Effector memory CD8-positive, alpha-beta T cell (primary cell): Measurements from ENCODE around the gene SCO2.

Source experiments
- ATAC-seq: fragments of 150-1000 bp; cut with Tn5 transposase; replicated peaks from 2 replicates; pipeline ENCODE4 v1.10.0; 2021; ENCODE audit warnings: mild to moderate bottlenecking, moderate library complexity
- DNase-seq, 3 experiments: peaks; one replicate each; pipeline ENCODE4 v3.0.0; 2021
- H3K27ac Mint-ChIP-seq, 2 donors: one replicate each; pipeline ENCODE4 v1.8.0; 2022; ENCODE audit warnings: mild to moderate bottlenecking in 2 of 2, mixed read lengths in 2 of 2, moderate library complexity in 2 of 2
- H3K27me3 Mint-ChIP-seq, 2 donors: one replicate each; pipeline ENCODE4 v1.8.0; 2022; ENCODE audit warnings: mixed read lengths in 2 of 2
- H3K36me3 Mint-ChIP-seq: one replicate; pipeline ENCODE4 v1.8.0; 2022; ENCODE audit warnings: mild to moderate bottlenecking, moderate library complexity, mixed read lengths; ENCODE audit not compliant: insufficient read depth
- H3K4me1 Mint-ChIP-seq, 2 donors: one replicate each; pipeline ENCODE4 v1.8.0; 2022; ENCODE audit warnings: low read depth in 2 of 2, mixed read lengths in 2 of 2
- H3K4me3 Mint-ChIP-seq, 2 donors: one replicate each; pipeline ENCODE4 v1.8.0; 2022; ENCODE audit warnings: mild to moderate bottlenecking in 2 of 2, mixed read lengths in 2 of 2, moderate library complexity in 2 of 2
- H3K9me3 Mint-ChIP-seq, 2 donors: one replicate each; pipeline ENCODE4 v1.8.0; 2022; ENCODE audit warnings: mixed read lengths in 2 of 2

SCO2 gene

DNA sequence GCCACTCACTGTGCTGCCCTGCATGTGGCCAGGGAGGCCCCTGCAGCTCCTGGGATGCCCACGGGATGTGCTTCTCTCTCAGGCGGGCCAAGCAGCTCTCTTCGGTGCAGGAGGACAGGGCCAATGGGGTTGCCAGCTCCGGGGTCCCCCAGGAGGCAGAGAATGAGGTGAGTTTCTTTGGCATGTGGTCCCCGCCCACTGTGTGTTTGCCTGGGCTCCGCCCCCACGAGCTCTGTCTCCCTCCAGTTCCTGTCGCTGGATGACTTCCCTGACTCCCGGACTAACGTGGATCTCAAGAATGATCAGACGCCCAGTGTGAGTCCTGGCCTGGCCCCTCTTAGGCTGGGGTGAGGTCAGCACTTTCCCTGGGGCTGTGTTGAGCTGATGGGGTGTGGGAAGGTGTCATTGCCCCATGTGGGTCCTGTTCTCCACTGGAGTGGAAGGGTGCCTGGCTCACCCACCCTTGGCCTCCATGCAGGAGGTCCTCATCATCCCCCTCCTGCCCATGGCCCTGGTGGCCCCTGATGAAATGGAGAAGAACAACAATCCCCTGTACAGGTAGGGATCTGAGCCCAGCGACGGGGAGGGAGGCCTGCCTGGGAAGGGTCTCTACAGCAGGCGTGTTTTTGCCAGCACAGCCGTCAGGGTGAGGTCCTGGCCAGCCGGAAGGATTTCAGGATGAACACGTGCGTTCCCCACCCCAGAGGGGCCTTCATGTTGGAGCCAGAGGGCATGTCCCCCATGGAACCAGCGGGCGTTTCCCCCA is 7.7 kb downstream of the SCO2 start:
- Mint-ChIP-seq H3K9me3 (no peaks in the 10 kb centered on the region), H3K4me1 (peaks cover 12 to 21% of the 10 kb centered on the region in 2 donors), H3K27ac (no peak overlapping the region), H3K27me3 (no peaks in the 10 kb centered on the region), H3K4me3 (no peak overlapping the region), H3K36me3 (peaks cover 60% of the 10 kb centered on the region)
- DNase-seq (no peak), ATAC-seq (no peak)

- DNase-seq (no peak), ATAC-seq (no peak)
- H3K9me3 Mint-ChIP-seq = no peaks in the 10 kb centered on the region
- H3K36me3 Mint-ChIP-seq = peaks cover 61% of the 10 kb centered on the region
- H3K27me3 Mint-ChIP-seq = no peaks in the 10 kb centered on the region
- no peak overlapping the region for H3K27ac Mint-ChIP-seq
- no peak overlapping the region for H3K4me3 Mint-ChIP-seq
- H3K4me1 Mint-ChIP-seq = peaks cover 12 to 21% of the 10 kb centered on the region in 2 donors
Observed at GRCh38 chr22:50516891-50517290, 8.5 kb downstream of the SCO2 start.

DNA sequence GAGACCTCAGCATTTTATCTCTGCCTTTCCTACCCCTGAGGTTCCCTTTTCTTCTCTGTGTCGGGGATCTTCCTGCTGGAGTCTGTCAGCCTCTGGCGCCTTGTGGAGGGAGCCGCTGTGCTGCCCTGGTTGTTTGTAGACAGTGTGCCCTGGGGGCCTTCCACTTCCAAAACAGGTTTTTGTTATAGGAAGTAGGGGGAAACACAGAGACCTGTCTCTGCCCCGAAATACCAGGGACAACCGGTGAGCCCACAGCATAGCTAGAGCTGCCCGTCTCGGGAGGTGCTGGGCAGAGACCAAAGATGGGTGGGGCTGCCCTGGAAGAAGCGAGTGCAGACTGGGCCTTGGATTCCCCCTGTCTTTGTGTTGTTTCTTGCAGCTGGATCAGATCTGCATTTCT is 9.3 kb downstream of the SCO2 start:
- ATAC-seq (no peak), DNase-seq (no peak)
- Mint-ChIP-seq H3K27ac (no peak overlapping the region), H3K4me1 (peaks cover 12 to 21% of the 10 kb centered on the region in 2 donors), H3K4me3 (no peak overlapping the region), H3K27me3 (no peaks in the 10 kb centered on the region), H3K9me3 (no peaks in the 10 kb centered on the region), H3K36me3 (peaks cover 59% of the 10 kb centered on the region)

DNA sequence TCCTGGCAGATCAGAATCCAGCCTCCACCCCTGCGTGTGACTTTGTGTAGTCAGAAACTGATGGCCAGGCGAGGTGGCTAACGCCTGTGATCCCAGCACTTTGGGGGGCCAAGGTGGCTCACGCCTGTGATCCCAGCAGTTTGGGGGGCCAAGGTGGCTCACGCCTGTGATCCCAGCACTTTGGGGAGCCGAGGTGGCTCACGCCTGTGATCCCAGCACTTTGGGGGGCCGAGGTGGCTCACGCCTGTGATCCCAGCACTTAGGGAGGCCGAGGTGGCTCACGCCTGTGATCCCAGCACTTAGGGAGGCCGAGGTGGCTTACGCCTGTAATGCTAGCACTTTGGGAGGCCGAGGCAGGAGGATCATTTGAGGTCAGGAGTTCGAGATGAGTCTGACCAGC is 12.2 kb downstream of the SCO2 start:
- Mint-ChIP-seq H3K9me3 (no peaks in the 10 kb centered on the region), H3K27me3 (no peaks in the 10 kb centered on the region), H3K4me1 (peaks cover 20 to 30% of the 10 kb centered on the region in 2 donors), H3K27ac (no peak overlapping the region), H3K4me3 (no peak overlapping the region), H3K36me3 (peaks cover 52% of the 10 kb centered on the region)
- ATAC-seq = no peak
- no peak for DNase-seq

DNA sequence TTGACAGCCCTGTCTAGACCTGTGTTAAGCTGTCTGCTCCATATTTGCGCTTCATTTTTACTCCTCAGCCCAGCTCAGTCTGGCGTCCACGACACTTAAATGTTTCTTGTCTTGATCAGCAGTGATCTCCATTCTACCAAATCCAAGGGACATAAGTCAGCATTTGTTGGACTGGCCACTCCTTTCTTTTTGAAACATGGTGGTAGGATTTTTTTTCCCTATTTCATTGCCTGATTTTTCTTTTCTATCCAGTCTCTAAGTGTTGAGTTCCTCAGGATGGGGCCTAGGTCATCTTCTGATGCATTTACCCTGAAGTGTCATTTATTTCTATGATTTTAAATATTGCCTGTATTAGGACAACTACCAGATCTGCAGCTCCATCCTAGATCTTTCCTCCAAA is 16.5 kb downstream of the SCO2 start:
- Mint-ChIP-seq H3K4me3 (peak overlapping the region; percentile 93 to 94), H3K27ac (peak overlapping the region; percentile 95 to 97), H3K27me3 (no peaks in the 10 kb centered on the region)

DNA sequence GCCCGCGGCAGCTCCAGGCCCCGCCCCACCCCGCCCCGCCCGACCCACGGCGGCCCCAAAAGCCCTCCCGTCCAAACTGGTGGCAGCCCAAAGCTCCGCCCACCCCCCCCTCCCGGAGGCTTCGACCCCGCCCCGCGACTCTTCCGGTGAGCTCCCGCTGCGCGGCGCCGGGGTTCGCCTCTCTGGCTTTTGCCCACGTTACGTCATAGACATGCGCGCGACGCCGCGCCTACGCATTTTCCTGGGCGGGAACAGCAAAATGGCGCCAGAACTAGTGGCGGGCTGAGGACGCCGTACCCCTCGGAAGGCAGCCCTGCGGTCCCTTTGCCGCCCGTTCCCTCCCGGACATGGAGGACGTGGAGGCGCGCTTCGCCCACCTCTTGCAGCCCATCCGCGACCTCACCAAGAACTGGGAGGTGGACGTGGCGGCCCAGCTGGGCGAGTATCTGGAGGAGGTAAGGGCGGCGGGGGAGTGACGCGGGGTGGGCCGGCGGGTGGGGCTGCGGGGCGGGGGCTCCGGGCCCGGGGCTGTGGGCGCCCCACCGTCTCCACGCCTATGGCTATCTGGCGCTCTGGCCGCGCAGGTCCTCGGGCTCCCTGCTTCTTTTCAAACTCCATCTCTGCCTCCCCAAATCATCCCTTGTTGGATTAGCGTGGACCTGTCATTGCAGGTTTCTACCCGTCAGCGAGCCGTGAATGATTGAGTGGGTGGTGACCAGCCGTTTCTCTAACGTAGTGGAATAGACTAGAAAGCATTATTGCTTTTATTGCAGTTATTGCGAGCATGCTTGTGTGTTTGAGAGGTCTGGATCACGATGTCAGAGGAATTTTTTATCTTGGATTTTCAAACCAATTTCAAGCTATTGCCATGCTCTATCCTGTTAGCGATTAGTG is 17.2 kb downstream of the SCO2 start, which contains the start of gene NCAPH2:
Gene NCAPH2 (plus strand): TSS at position 234 of the 894 bp plus-strand sequence. CDS start 114 bp downstream, at position 348.
- DNase-seq = peak; percentile 95 to 97 (median 97)
- no peaks in the 10 kb centered on the region for H3K9me3 Mint-ChIP-seq
- peaks cover 29% of the 10 kb centered on the region for H3K36me3 Mint-ChIP-seq
- H3K4me3 Mint-ChIP-seq = peak within 1 kb of the TSS; percentile 95 to 98
- no peaks in the 10 kb centered on the region for H3K27me3 Mint-ChIP-seq
- H3K4me1 Mint-ChIP-seq = peaks cover 11 to 16% of the 10 kb centered on the region in 2 donors
- H3K27ac Mint-ChIP-seq = peak within 1 kb of the TSS; percentile 95 to 97
- peak; percentile 72 for ATAC-seq

More for the DNA sequence above, 16.5 kb downstream of the SCO2 start:
- DNase-seq (no peak), ATAC-seq (no peak)
- no peaks in the 10 kb centered on the region for H3K9me3 Mint-ChIP-seq
- peaks cover 29% of the 10 kb centered on the region for H3K36me3 Mint-ChIP-seq
- H3K4me1 Mint-ChIP-seq = peaks cover 11 to 21% of the 10 kb centered on the region in 2 donors

GRCh38 chr22:50507421-50507990 is 17.9 kb downstream of the SCO2 start, which contains the start of gene LMF2:
LMF2 (minus strand) TSS chr22:50507702; CDS start chr22:50507675, 27 bp downstream.
- H3K27me3 Mint-ChIP-seq = no peaks in the 10 kb centered on the region
- H3K4me1 Mint-ChIP-seq = peaks cover 11 to 16% of the 10 kb centered on the region in 2 donors
- peaks cover 27% of the 10 kb centered on the region for H3K36me3 Mint-ChIP-seq
- H3K27ac Mint-ChIP-seq = peak within 1 kb of the TSS; percentile 95 to 97
- H3K4me3 Mint-ChIP-seq = peak within 1 kb of the TSS; percentile 95 to 98
- ATAC-seq (peak; percentile 76), DNase-seq (peak; percentile 83 to 86 (median 86))
- H3K9me3 Mint-ChIP-seq = no peaks in the 10 kb centered on the region

DNA sequence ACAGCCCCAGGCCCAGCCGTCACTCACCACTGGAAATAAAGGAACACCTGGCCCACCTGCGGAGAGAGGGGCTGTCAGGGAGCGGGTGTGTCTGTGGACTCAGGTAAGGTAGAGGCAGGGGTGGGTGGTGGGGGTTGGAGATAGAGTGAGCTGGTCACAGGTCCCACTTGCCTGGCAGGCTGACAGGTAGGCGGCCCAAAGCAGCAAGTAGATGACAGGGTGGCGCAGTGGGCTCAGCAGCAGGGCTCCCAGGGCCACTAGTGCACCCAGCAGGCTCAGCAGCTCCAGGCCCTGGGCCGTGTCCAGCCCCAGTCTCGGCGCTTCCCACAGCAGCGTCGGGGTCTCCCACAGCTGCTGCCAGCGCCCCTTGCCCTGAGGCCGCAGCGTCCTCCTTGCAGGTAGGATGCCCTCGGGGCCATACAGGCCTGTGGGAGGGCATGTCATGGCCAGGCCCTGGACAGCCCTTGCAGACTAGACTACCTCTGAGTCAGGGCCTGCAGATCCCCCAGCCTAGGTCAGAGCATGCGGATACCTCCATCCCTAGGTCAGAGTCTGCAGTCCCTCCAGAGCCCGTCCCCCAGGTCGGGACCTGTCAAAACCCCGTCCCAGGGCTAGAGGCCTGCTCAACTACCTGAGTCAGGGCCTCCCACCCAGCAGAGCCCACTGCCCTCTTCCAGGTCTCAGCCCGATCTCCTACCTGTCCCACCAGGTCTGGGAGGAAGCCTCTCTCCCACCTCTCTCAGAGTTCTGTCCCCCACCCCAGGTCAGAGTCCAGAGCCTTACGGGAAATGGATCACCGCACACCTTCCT is 18.6 kb downstream of the SCO2 start:
- Mint-ChIP-seq H3K27ac (peak overlapping the region; percentile 90), H3K4me3 (peak overlapping the region; percentile 95 to 98), H3K4me1 (peaks cover 11 to 16% of the 10 kb centered on the region in 2 donors), H3K9me3 (no peaks in the 10 kb centered on the region), H3K36me3 (peaks cover 20% of the 10 kb centered on the region), H3K27me3 (no peaks in the 10 kb centered on the region)
- DNase-seq (no peak), ATAC-seq (no peak)

DNA sequence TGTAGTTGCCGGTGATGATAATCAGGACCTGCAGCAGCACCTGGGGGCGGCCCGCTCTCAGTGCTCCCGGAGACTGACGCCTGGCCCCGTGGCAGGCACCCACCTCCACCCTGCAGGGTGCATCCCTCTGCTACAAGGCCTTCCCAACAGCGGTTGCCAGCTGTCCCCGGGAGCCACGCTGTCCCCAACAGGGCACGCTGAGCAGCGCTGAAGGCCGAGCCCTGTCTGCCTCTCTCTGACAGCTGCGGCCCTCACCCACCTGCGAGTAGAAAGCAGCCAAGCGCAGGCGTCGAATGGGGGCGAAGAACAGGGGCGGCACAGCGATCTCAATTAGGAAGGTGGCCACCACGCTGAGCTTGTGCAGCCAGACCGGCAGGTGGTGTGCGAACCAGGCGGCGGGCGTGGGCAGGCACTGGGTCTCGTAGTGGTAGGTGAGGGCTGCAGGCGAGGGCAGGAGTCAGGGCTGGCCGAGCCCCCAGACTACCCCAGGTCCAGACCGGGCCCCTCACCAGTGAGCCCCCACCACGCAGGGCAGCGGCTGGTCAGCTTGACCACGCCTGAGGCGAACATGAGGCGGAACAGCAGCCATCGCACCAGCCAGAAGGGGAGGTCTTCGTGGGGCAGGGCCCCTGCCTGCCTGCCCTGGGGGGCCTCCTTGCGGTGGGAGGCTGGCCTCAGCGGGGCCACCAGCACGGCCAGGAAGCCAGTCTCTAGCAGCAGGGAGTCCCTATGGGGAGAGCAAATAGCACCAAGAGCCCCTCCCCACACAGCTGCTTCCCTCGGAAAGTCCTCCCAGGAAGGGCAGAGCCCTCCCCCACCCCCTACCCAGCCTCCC is 19.4 kb downstream of the SCO2 start:
- no peak for ATAC-seq
- no peaks in the 10 kb centered on the region for H3K9me3 Mint-ChIP-seq
- H3K27me3 Mint-ChIP-seq = no peaks in the 10 kb centered on the region
- peaks cover 11 to 16% of the 10 kb centered on the region in 2 donors for H3K4me1 Mint-ChIP-seq
- DNase-seq = no peak
- peak overlapping the region; percentile 95 to 98 for H3K4me3 Mint-ChIP-seq
- H3K36me3 Mint-ChIP-seq = peaks cover 17% of the 10 kb centered on the region
- no peak overlapping the region for H3K27ac Mint-ChIP-seq

DNA sequence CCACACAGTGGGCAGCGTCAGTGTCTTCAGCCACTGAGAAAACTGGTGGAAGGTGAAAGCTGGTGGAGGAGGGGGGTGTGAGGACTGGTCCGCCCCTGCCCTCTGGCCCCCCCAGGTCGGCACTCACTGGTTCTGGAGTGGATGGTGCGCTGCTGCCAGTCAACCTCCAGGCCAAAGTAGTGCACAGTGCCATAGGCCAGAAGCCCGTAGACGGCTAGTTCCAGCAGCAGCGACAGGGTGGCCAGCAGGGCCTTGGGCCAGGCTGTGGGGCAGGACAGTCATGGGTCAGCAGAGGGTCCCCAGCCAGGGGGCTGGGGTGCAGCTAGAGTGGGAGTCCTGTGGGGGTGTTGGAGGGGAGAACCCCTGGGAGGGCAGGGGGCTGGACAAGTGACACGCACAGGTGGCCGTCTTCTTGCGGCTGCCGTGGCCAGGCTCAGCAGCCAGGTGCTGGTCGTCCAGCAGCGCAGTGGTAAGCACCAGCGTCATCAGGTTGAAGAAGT is 20.1 kb downstream of the SCO2 start:
- Mint-ChIP-seq H3K36me3 (peaks cover 11% of the 10 kb centered on the region), H3K9me3 (no peaks in the 10 kb centered on the region), H3K4me1 (peaks cover 11 to 16% of the 10 kb centered on the region in 2 donors), H3K27me3 (no peaks in the 10 kb centered on the region), H3K27ac (no peak overlapping the region), H3K4me3 (peak overlapping the region; percentile 8 to 53)
- no peak for ATAC-seq
- DNase-seq = no peak

- DNase-seq (no peak), ATAC-seq (no peak)
- H3K27ac Mint-ChIP-seq = no peak overlapping the region
- H3K36me3 Mint-ChIP-seq = peaks cover 9% of the 10 kb centered on the region
- no peak overlapping the region for H3K4me3 Mint-ChIP-seq
- H3K27me3 Mint-ChIP-seq = no peaks in the 10 kb centered on the region
- H3K9me3 Mint-ChIP-seq = no peaks in the 10 kb centered on the region
- H3K4me1 Mint-ChIP-seq = peaks cover 11 to 15% of the 10 kb centered on the region in 2 donors
Observed at GRCh38 chr22:50504369-50505211, 20.8 kb downstream of the SCO2 start.
